Measurements from ENCODE around the gene FBXL17. TPM values are rescaled to one million over a fixed set of nuclear protein-coding genes. Genes with fewer than 3 reads are reported as not detected.
"Not testable (repeated sequence)": the region's sequence is repeated elsewhere in the genome, so short reads cannot be mapped to it uniquely, and the experiment has no call there.

Gene FBXL17
- total RNA-seq, 1 donor from 2014 or later = 22.4 TPM

GRCh38 chr5:108398964-108399363, 17.1 kb upstream of the FBXL17 start:
- Histone ChIP-seq H3K4me1 (ENCODE audit: control insufficient read depth in 3 of 3, insufficient read depth in 3 of 3, low read length in 3 of 3) (no peaks in the 10 kb centered on the region), H3K27ac (ENCODE audit: low read depth, low read length) (no peak overlapping the region), H3K9ac (ENCODE audit: low read depth in 1 of 3, low read length in 3 of 3) (no peak overlapping the region)

GRCh38 chr5:108396837-108397236, 14.9 kb upstream of the FBXL17 start:
- H3K9ac ChIP-seq (ENCODE audit: low read depth in 1 of 3, low read length in 3 of 3); H3K27ac ChIP-seq (ENCODE audit: low read depth, low read length); H3K4me1 ChIP-seq (ENCODE audit: control insufficient read depth in 3 of 3, insufficient read depth in 3 of 3, low read length in 3 of 3); H3K9me3 ChIP-seq (ENCODE audit: control insufficient read depth in 3 of 3, low read length in 3 of 3); H3K36me3 ChIP-seq (ENCODE audit: control insufficient read depth in 3 of 3, insufficient read depth in 3 of 3, low read length in 3 of 3); H3K4me3 ChIP-seq (ENCODE audit: low read length in 3 of 3): not testable (repeated sequence)
- H3K27me3 ChIP-seq (ENCODE audit: control insufficient read depth in 3 of 3, insufficient read depth in 3 of 3, low read length in 3 of 3) = peaks cover 0 to 16% (median 10%) of the 10 kb centered on the region in 3 donors

More at GRCh38 chr5:108398964-108399363, 17.1 kb upstream of the FBXL17 start:
- Histone ChIP-seq H3K9me3 (ENCODE audit: control insufficient read depth in 3 of 3, low read length in 3 of 3) (no peaks in the 10 kb centered on the region), H3K36me3 (ENCODE audit: control insufficient read depth in 3 of 3, insufficient read depth in 3 of 3, low read length in 3 of 3) (no peaks in the 10 kb centered on the region), H3K4me3 (ENCODE audit: low read length in 3 of 3) (no peak overlapping the region), H3K27me3 (ENCODE audit: control insufficient read depth in 3 of 3, insufficient read depth in 3 of 3, low read length in 3 of 3) (peaks cover 0 to 15% (median 10%) of the 10 kb centered on the region in 3 donors)

GRCh38 chr5:108387758-108388157, 5.9 kb upstream of the FBXL17 start:
- H3K9me3 ChIP-seq (ENCODE audit: control insufficient read depth in 3 of 3, low read length in 3 of 3) = no peaks in the 10 kb centered on the region
- no peaks in the 10 kb centered on the region for H3K27me3 ChIP-seq (ENCODE audit: control insufficient read depth in 3 of 3, insufficient read depth in 3 of 3, low read length in 3 of 3)
- H3K4me1 ChIP-seq (ENCODE audit: control insufficient read depth in 3 of 3, insufficient read depth in 3 of 3, low read length in 3 of 3) = peaks cover 2 to 7% (median 5%) of the 10 kb centered on the region in 3 donors
- no peak overlapping the region for H3K9ac ChIP-seq (ENCODE audit: low read depth in 1 of 3, low read length in 3 of 3)
- H3K4me3 ChIP-seq (ENCODE audit: low read length in 3 of 3) = no peak overlapping the region
- no peak overlapping the region for H3K27ac ChIP-seq (ENCODE audit: low read depth, low read length)
- no peaks in the 10 kb centered on the region for H3K36me3 ChIP-seq (ENCODE audit: control insufficient read depth in 3 of 3, insufficient read depth in 3 of 3, low read length in 3 of 3)

- H3K36me3 ChIP-seq (ENCODE audit: control insufficient read depth in 3 of 3, insufficient read depth in 3 of 3, low read length in 3 of 3) = no peaks in the 10 kb centered on the region
- no peak overlapping the region for H3K4me3 ChIP-seq (ENCODE audit: low read length in 3 of 3)
Observed at GRCh38 chr5:108386345-108387061, 4.6 kb upstream of the FBXL17 start.

GRCh38 chr5:108384741-108385140, 2.8 kb upstream of the FBXL17 start:
- no peak overlapping the region for H3K4me3 ChIP-seq (ENCODE audit: low read length in 3 of 3)
- H3K27ac ChIP-seq (ENCODE audit: low read depth, low read length) = no peak overlapping the region
- no peaks in the 10 kb centered on the region for H3K9me3 ChIP-seq (ENCODE audit: control insufficient read depth in 3 of 3, low read length in 3 of 3)
- H3K4me1 ChIP-seq (ENCODE audit: control insufficient read depth in 3 of 3, insufficient read depth in 3 of 3, low read length in 3 of 3) = peaks cover 6 to 12% (median 11%) of the 10 kb centered on the region in 3 donors
- no peaks in the 10 kb centered on the region for H3K27me3 ChIP-seq (ENCODE audit: control insufficient read depth in 3 of 3, insufficient read depth in 3 of 3, low read length in 3 of 3)
- H3K9ac ChIP-seq (ENCODE audit: low read depth in 1 of 3, low read length in 3 of 3) = no peak overlapping the region
- no peaks in the 10 kb centered on the region for H3K36me3 ChIP-seq (ENCODE audit: control insufficient read depth in 3 of 3, insufficient read depth in 3 of 3, low read length in 3 of 3)

More at GRCh38 chr5:108386345-108387061, 4.6 kb upstream of the FBXL17 start:
- H3K27me3 ChIP-seq (ENCODE audit: control insufficient read depth in 3 of 3, insufficient read depth in 3 of 3, low read length in 3 of 3) = no peaks in the 10 kb centered on the region
- no peak overlapping the region for H3K27ac ChIP-seq (ENCODE audit: low read depth, low read length)
- no peaks in the 10 kb centered on the region for H3K9me3 ChIP-seq (ENCODE audit: control insufficient read depth in 3 of 3, low read length in 3 of 3)
- H3K9ac ChIP-seq (ENCODE audit: low read depth in 1 of 3, low read length in 3 of 3) = no peak overlapping the region
- peaks cover 3 to 11% (median 7%) of the 10 kb centered on the region in 3 donors for H3K4me1 ChIP-seq (ENCODE audit: control insufficient read depth in 3 of 3, insufficient read depth in 3 of 3, low read length in 3 of 3)

- Histone ChIP-seq H3K9me3 (ENCODE audit: control insufficient read depth in 3 of 3, low read length in 3 of 3) (no peaks in the 10 kb centered on the region), H3K4me1 (ENCODE audit: control insufficient read depth in 3 of 3, insufficient read depth in 3 of 3, low read length in 3 of 3) (peaks cover 14 to 27% (median 16%) of the 10 kb centered on the region in 3 donors), H3K27ac (ENCODE audit: low read depth, low read length) (peak overlapping the region; percentile 96), H3K36me3 (ENCODE audit: control insufficient read depth in 3 of 3, insufficient read depth in 3 of 3, low read length in 3 of 3) (no peaks in the 10 kb centered on the region), H3K27me3 (ENCODE audit: control insufficient read depth in 3 of 3, insufficient read depth in 3 of 3, low read length in 3 of 3) (no peaks in the 10 kb centered on the region), H3K9ac (ENCODE audit: low read depth in 1 of 3, low read length in 3 of 3) (peak overlapping the region; percentile 95 to 97 (median 96)), H3K4me3 (ENCODE audit: low read length in 3 of 3) (peak overlapping the region; percentile 68 to 89 (median 83))
Observed at GRCh38 chr5:108382784-108383330, 959 bp upstream of the FBXL17 start.

- H3K9me3 ChIP-seq (ENCODE audit: control insufficient read depth in 3 of 3, low read length in 3 of 3) = no peaks in the 10 kb centered on the region
- H3K27ac ChIP-seq (ENCODE audit: low read depth, low read length) = peak overlapping the region; percentile 96
- peak overlapping the region; percentile 95 to 97 (median 96) for H3K9ac ChIP-seq (ENCODE audit: low read depth in 1 of 3, low read length in 3 of 3)
- peak overlapping the region; percentile 68 to 89 (median 83) for H3K4me3 ChIP-seq (ENCODE audit: low read length in 3 of 3)
- peaks cover 14 to 27% (median 23%) of the 10 kb centered on the region in 3 donors for H3K4me1 ChIP-seq (ENCODE audit: control insufficient read depth in 3 of 3, insufficient read depth in 3 of 3, low read length in 3 of 3)
- no peaks in the 10 kb centered on the region for H3K27me3 ChIP-seq (ENCODE audit: control insufficient read depth in 3 of 3, insufficient read depth in 3 of 3, low read length in 3 of 3)
- H3K36me3 ChIP-seq (ENCODE audit: control insufficient read depth in 3 of 3, insufficient read depth in 3 of 3, low read length in 3 of 3) = no peaks in the 10 kb centered on the region
Observed at GRCh38 chr5:108381350-108381953, 446 bp downstream of the FBXL17 start.

- Histone ChIP-seq H3K9ac (ENCODE audit: low read depth in 1 of 3, low read length in 3 of 3) (peak overlapping the region; percentile 80 to 96 (median 95)), H3K27me3 (ENCODE audit: control insufficient read depth in 3 of 3, insufficient read depth in 3 of 3, low read length in 3 of 3) (no peaks in the 10 kb centered on the region), H3K4me3 (ENCODE audit: low read length in 3 of 3) (peak overlapping the region; percentile 83 to 89 (median 84)), H3K9me3 (ENCODE audit: control insufficient read depth in 3 of 3, low read length in 3 of 3) (peaks cover 0 to 3% (median 0%) of the 10 kb centered on the region in 3 donors), H3K4me1 (ENCODE audit: control insufficient read depth in 3 of 3, insufficient read depth in 3 of 3, low read length in 3 of 3) (peaks cover 14 to 27% (median 23%) of the 10 kb centered on the region in 3 donors), H3K27ac (ENCODE audit: low read depth, low read length) (peak overlapping the region; percentile 96), H3K36me3 (ENCODE audit: control insufficient read depth in 3 of 3, insufficient read depth in 3 of 3, low read length in 3 of 3) (no peaks in the 10 kb centered on the region)
Observed at GRCh38 chr5:108380531-108381349, 1.2 kb downstream of the FBXL17 start.

GRCh38 chr5:108379722-108380530, 2.0 kb downstream of the FBXL17 start:
- Histone ChIP-seq H3K9ac (ENCODE audit: low read depth in 1 of 3, low read length in 3 of 3) (peak overlapping the region; percentile 72 to 96 (median 80)), H3K4me3 (ENCODE audit: low read length in 3 of 3) (peak overlapping the region; percentile 83 to 89 (median 84)), H3K27me3 (ENCODE audit: control insufficient read depth in 3 of 3, insufficient read depth in 3 of 3, low read length in 3 of 3) (no peaks in the 10 kb centered on the region), H3K9me3 (ENCODE audit: control insufficient read depth in 3 of 3, low read length in 3 of 3) (peaks cover 0 to 7% (median 0%) of the 10 kb centered on the region in 3 donors), H3K27ac (ENCODE audit: low read depth, low read length) (peak overlapping the region; percentile 96), H3K36me3 (ENCODE audit: control insufficient read depth in 3 of 3, insufficient read depth in 3 of 3, low read length in 3 of 3) (no peaks in the 10 kb centered on the region), H3K4me1 (ENCODE audit: control insufficient read depth in 3 of 3, insufficient read depth in 3 of 3, low read length in 3 of 3) (peaks cover 14 to 27% (median 23%) of the 10 kb centered on the region in 3 donors)
